Activated B cell treated with CpG ODN at 0.5 μM for 24 hours (primary cell): ENCODE results near the gene PHLPP1. TPM values are rescaled to one million over a fixed set of nuclear protein-coding genes. Genes with fewer than 3 reads are reported as not detected.

Experiments
- ATAC-seq: fragments of 200-7000 bp; cut with Tn5 transposase; one replicate; pipeline ENCODE4 v1.10.0; 2021; ENCODE audit warnings: low read depth, mild to moderate bottlenecking, moderate library complexity
- CTCF ChIA-PET: fragments of 350-600 bp; sonication (Branson Sonifier 250); formaldehyde crosslinking; loops from one replicate; lab custom pipeline; 2021; ENCODE audit warnings: antibody characterized with exemption; lab: Charles Lee
- POLR2A ChIA-PET: fragments of 350-600 bp; sonication (Branson Sonifier 250); formaldehyde crosslinking; loops from one replicate; lab custom pipeline; 2021; ENCODE audit warnings: antibody characterized with exemption; lab: Charles Lee
- DNase-seq: peaks from one replicate; pipeline ENCODE4 v3.0.0; 2022
- H3K27ac Mint-ChIP-seq: one replicate; pipeline ENCODE4 v1.8.0; 2020; ENCODE audit warnings: mixed read lengths
- H3K27me3 Mint-ChIP-seq: one replicate; pipeline ENCODE4 v1.8.0; 2021; ENCODE audit warnings: mixed read lengths
- H3K36me3 Mint-ChIP-seq: one replicate; pipeline ENCODE4 v1.8.0; 2021; ENCODE audit warnings: low read depth, mixed read lengths
- H3K4me1 Mint-ChIP-seq: one replicate; pipeline ENCODE4 v1.8.0; 2021; ENCODE audit warnings: mixed read lengths
- H3K4me3 Mint-ChIP-seq: one replicate; pipeline ENCODE4 v1.8.0; 2020; ENCODE audit warnings: mild to moderate bottlenecking, mixed read lengths
- H3K9me3 Mint-ChIP-seq: one replicate; pipeline ENCODE4 v1.8.0; 2020; ENCODE audit warnings: mixed read lengths
- intact Hi-C: fragments of 100-400 bp; cut with micrococcal nuclease; formaldehyde crosslinking; loops from one replicate; pipeline ENCODE4 v1.15.1; 2024
- total RNA-seq: library from RNA; stranded (reverse); gene quantifications from 2 replicates; pipeline ENCODE4 v1.2.3, GENCODE V29; 2022
- TF ChIP-seq, protein P1 (sequence below): fragments of 200-600 bp; IDR thresholded peaks from one replicate; pipeline ENCODE4 v1.8.0; 2022; ENCODE audit warnings: antibody characterized with exemption, mild to moderate bottlenecking

Gene PHLPP1
- total RNA-seq, 1 donor from 2014 or later: 16.1 TPM

DNA sequence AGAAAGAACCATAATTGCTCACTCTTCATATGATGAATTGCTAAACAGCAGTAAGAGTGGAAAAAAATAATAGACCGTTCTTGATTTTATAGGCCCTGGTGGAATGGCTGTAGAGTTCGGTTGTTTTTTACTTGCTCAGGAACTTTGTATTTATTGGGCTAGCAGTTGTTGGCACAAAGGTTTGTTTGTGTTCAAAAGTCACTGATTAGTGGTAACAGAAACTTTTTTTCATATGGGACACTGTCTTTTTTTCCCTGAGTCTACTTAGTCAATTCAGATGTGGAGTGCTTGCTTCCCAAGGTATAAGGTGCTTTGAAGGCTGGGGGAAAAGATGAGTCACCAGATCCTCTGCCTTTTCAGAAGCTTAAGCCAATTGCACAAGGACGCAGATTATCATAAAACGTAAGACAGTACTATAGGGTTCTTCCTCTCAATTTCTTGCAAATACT, 25.8 kb downstream of the PHLPP1 start:
- Mint-ChIP-seq H3K27me3 (no peaks in the 10 kb centered on the region), H3K4me3 (no peak overlapping the region), H3K9me3 (no peaks in the 10 kb centered on the region), H3K4me1 (peaks cover 43% of the 10 kb centered on the region), H3K36me3 (no peaks in the 10 kb centered on the region), H3K27ac (no peak overlapping the region)
- no peak for DNase-seq
- POLR2A ChIA-PET: no interaction called here
- intact Hi-C loops: no loop called here
- TF ChIP-seq, protein P1, sequence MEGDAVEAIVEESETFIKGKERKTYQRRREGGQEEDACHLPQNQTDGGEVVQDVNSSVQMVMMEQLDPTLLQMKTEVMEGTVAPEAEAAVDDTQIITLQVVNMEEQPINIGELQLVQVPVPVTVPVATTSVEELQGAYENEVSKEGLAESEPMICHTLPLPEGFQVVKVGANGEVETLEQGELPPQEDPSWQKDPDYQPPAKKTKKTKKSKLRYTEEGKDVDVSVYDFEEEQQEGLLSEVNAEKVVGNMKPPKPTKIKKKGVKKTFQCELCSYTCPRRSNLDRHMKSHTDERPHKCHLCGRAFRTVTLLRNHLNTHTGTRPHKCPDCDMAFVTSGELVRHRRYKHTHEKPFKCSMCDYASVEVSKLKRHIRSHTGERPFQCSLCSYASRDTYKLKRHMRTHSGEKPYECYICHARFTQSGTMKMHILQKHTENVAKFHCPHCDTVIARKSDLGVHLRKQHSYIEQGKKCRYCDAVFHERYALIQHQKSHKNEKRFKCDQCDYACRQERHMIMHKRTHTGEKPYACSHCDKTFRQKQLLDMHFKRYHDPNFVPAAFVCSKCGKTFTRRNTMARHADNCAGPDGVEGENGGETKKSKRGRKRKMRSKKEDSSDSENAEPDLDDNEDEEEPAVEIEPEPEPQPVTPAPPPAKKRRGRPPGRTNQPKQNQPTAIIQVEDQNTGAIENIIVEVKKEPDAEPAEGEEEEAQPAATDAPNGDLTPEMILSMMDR: no peak
- CTCF ChIA-PET: no interaction called here
- no peak for ATAC-seq

DNA sequence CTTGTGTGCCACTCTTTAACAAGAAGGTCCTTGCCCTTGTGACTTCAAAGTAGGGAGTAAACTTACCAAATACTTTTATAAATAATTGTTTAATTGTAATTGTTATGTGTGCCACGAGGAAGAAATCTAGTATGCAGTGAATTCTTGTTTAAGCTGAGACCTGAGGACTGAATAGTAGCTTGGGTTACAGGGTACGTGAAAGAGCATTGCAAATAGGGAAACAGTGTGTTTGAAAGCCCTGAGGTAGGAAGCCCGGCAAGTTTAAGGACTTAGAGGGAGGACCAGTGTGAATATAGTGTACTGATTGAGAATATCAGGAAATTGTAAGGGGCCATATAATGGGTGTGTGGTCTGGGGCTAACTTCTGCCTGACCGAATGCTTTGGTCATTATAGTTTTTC, 26.2 kb downstream of the PHLPP1 start:
- no peaks in the 10 kb centered on the region for H3K36me3 Mint-ChIP-seq
- POLR2A ChIA-PET: no interaction called here
- no peak for ATAC-seq
- H3K4me3 Mint-ChIP-seq: no peak overlapping the region
- intact Hi-C loops: no loop called here
- H3K9me3 Mint-ChIP-seq: no peaks in the 10 kb centered on the region
- TF ChIP-seq, protein P1: no peak
- H3K4me1 Mint-ChIP-seq: peaks cover 43% of the 10 kb centered on the region
- no peak overlapping the region for H3K27ac Mint-ChIP-seq
- CTCF ChIA-PET: no interaction called here
- DNase-seq: no peak
- H3K27me3 Mint-ChIP-seq: no peaks in the 10 kb centered on the region

DNA sequence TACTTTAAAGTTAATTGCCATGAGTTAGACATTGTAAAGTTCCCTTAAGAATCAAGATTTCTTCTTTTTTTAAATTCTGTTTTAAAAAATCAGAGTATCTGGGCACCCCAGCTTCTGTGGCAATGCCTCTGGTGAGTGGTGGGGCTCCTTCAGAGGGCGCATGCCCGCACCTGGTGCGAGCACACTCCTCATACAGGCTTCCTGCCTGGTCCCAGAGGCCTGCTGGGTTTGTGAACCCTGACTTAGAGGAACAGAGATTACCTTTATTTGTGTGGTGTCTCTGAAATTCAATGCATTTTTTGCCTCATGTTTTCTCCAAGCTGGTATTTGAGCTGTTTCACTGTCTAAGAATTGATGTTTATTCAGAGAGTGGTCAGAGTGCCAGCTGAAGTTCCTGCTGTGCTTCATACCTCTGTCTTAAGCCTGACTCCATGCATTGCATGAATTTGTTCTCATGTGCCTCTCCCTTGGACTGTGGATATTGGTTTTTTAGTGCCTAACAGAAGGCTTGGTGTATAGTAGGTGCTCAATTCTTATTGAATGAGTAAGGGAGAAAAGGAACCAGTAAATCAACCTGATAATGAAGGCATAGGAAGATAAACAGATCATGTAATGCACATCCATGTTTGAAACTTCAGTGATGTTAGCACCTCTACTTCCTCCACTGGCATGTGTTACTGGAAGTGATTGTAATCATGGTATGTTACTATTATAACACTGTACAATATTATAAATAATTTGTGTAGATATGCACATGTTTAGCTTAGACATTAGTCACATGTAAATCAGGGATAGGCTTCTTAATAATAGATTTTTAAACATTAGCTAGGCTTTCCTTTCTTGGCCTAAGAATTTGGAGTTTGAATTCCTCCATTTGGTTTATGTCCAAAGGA, 29.0 kb downstream of the PHLPP1 start:
- CTCF ChIA-PET: interaction anchor here (1.1 to 1.6 kb wide), 2 partner anchors 29 to 214 kb away, joined by 3 to 4 read pairs; partner anchors contain the start of gene PHLPP1
- Mint-ChIP-seq H3K36me3 (no peaks in the 10 kb centered on the region), H3K27ac (peak overlapping the region; percentile 78), H3K4me3 (peak overlapping the region; percentile 36), H3K4me1 (peaks cover 36% of the 10 kb centered on the region), H3K27me3 (no peaks in the 10 kb centered on the region), H3K9me3 (no peaks in the 10 kb centered on the region)
- POLR2A ChIA-PET: interaction anchor here (0.8 to 1.0 kb wide), 2 partner anchors 8 to 29 kb away, joined by 3 read pairs; partner anchors contain the start of gene PHLPP1
- DNase-seq (peak; percentile 18), ATAC-seq (peak; percentile 99)
- TF ChIP-seq, protein P1: no peak
- intact Hi-C loops: loop anchor here (1.0 to 2.0 kb wide), 3 partner anchors 8 to 40 kb away; no protein-coding TSS in a partner anchor

DNA sequence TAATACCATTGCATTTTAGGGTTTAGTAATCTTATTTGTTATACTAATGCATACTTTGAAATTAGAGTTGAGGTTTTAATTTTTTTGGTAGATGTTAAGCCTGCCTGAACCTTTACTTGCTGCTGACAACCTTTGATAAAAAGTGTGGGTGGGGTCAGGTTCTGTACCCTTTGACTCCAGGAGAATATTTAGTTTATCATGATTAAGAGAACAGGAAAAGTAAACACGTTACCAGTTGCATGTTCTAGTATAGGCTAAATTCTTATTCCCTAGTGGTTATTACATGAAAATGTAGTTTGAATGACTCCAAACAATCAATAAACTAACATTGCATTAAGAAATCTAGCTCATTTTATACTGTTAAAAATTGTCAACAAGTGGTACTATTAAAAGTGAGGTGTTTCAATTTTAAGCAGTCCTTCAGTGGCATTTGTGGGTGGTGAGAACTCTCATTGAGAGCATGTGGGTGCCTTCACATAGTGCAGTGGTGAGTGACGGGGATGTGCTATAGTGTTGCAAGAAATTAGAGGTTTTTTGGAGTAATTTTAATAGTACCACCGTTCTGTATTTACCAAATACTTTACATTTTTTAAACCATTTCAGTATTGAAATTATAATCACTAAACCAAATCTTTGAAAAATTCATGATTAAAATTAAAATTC, 29.9 kb downstream of the PHLPP1 start:
- H3K36me3 Mint-ChIP-seq: no peaks in the 10 kb centered on the region
- H3K9me3 Mint-ChIP-seq: no peaks in the 10 kb centered on the region
- intact Hi-C loops: loop anchor here (2.0 kb wide), 1 partner anchor 26 kb away; no protein-coding TSS in a partner anchor
- CTCF ChIA-PET: interaction anchor here (1.6 kb wide), 1 partner anchor 30 kb away, joined by 4 read pairs; the partner anchor contains the start of gene PHLPP1
- ATAC-seq (no peak), DNase-seq (no peak)
- peak overlapping the region; percentile 51 for H3K27ac Mint-ChIP-seq
- peaks cover 34% of the 10 kb centered on the region for H3K4me1 Mint-ChIP-seq
- POLR2A ChIA-PET: no interaction called here
- no peak overlapping the region for H3K4me3 Mint-ChIP-seq
- TF ChIP-seq, protein P1: no peak
- H3K27me3 Mint-ChIP-seq: no peaks in the 10 kb centered on the region

DNA sequence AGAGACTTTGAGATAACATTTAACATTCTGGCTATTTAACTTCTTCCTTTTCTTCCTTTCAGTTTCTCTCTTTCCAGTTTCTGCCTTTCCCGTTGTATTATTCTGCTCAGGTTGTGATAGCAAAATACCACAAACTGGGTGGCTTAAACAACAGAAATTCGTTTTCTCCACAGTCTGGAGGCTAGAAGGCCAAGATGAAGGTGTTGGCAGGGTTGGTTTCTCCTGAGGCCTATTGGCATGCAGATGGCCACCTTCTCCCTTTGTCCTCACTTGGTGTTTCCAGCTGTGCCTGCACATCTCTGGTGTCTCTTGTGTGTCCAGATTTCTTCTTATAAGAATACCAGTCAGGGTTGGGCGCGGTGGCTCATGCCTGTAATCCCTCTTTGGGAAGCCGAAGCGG, 34.0 kb downstream of the PHLPP1 start:
- POLR2A ChIA-PET: no interaction called here
- CTCF ChIA-PET: no interaction called here
- TF ChIP-seq, protein P1: no peak
- no peak overlapping the region for H3K4me3 Mint-ChIP-seq
- H3K27me3 Mint-ChIP-seq: no peaks in the 10 kb centered on the region
- no peak overlapping the region for H3K27ac Mint-ChIP-seq
- DNase-seq (no peak), ATAC-seq (no peak)
- no peaks in the 10 kb centered on the region for H3K36me3 Mint-ChIP-seq
- no peaks in the 10 kb centered on the region for H3K9me3 Mint-ChIP-seq
- peaks cover 27% of the 10 kb centered on the region for H3K4me1 Mint-ChIP-seq
- intact Hi-C loops: no loop called here
